OCI-M2 (cell line): ENCODE measurements around the gene RP9.
"Not testable (repeated sequence)": the region's sequence is repeated elsewhere in the genome, so short reads cannot be mapped to it uniquely, and the experiment has no call there.

Source experiments
- DNase-seq: peaks from one replicate; lab custom pipeline; 2025; ENCODE audit not compliant: unreplicated experiment; lab: John Stamatoyannopoulos, UW

The RP9 gene

GRCh38 chr7:33107136-33108066 is 1.8 kb downstream of the RP9 start:
- no peak for DNase-seq

- no peak for DNase-seq
Measured at GRCh38 chr7:33101906-33102305, 7.3 kb downstream of the RP9 start.

GRCh38 chr7:33100770-33101169 is 8.4 kb downstream of the RP9 start:
- DNase-seq, result no peak

- DNase-seq, result no peak
Measured at GRCh38 chr7:33099154-33099940, 9.9 kb downstream of the RP9 start.

- not testable (repeated sequence) for DNase-seq
Measured at GRCh38 chr7:33094745-33095275, 14.4 kb downstream of the RP9 start.

GRCh38 chr7:33093266-33093665 is 15.9 kb downstream of the RP9 start:
- no peak for DNase-seq

GRCh38 chr7:33091641-33092191 is 17.5 kb downstream of the RP9 start:
- DNase-seq, result no peak

- DNase-seq, result no peak
Measured at GRCh38 chr7:33091111-33091531, 18.1 kb downstream of the RP9 start.

GRCh38 chr7:33089142-33089541 is 20.1 kb downstream of the RP9 start:
- DNase-seq, result no peak

GRCh38 chr7:33087858-33088257 is 21.3 kb downstream of the RP9 start:
- DNase-seq, result no peak

- no peak for DNase-seq
Measured at GRCh38 chr7:33087356-33087755, 21.8 kb downstream of the RP9 start.

GRCh38 chr7:33079763-33080690 is 29.2 kb downstream of the RP9 start:
- DNase-seq, result no peak

- DNase-seq, result no peak
Measured at GRCh38 chr7:33079096-33079495, 30.1 kb downstream of the RP9 start.

GRCh38 chr7:33076737-33077136 is 32.5 kb downstream of the RP9 start:
- no peak for DNase-seq

GRCh38 chr7:33075818-33076518 is 33.2 kb downstream of the RP9 start:
- no peak for DNase-seq

- no peak for DNase-seq
Measured at GRCh38 chr7:33073243-33073642, 36.0 kb downstream of the RP9 start.

GRCh38 chr7:33072471-33072870 is 36.7 kb downstream of the RP9 start:
- DNase-seq, result no peak

GRCh38 chr7:33070831-33071230 is 38.4 kb downstream of the RP9 start:
- DNase-seq, result no peak

- DNase-seq, result no peak
Measured at GRCh38 chr7:33070277-33070676, 38.9 kb downstream of the RP9 start.

GRCh38 chr7:33067921-33068320 is 41.3 kb downstream of the RP9 start:
- DNase-seq, result no peak
